GM10248 (cell line): ENCODE data around the gene PI16.

Source experiments
- CTCF ChIA-PET: fragments of 300-600 bp; sonication (Branson Sonifier 250); formaldehyde crosslinking; extraction: SDS; loops from one replicate; lab custom pipeline; 2021; ENCODE audit warnings: antibody characterized with exemption; lab: Yijun Ruan, JAX
- POLR2A ChIA-PET: fragments of 350-650 bp; sonication (Branson Sonifier 250); formaldehyde crosslinking; extraction: SDS; loops from one replicate; lab custom pipeline; 2020; ENCODE audit warnings: antibody characterized with exemption; lab: Yijun Ruan, JAX
- DNase-seq: peaks from one replicate; pipeline ENCODE4 v3.0.0; 2012; ENCODE audit errors: extremely low spot score
- CTCF ChIP-seq: IDR thresholded peaks from 2 replicates; pipeline ENCODE4 v1.5.1; 2012; ENCODE audit warnings: mild to moderate bottlenecking, low read depth; ENCODE audit errors: extremely low read depth, missing control alignments, control extremely low read depth

The PI16 gene

GRCh38 chr6:36955136-36955535 is 598 bp downstream of the PI16 start:
- TF ChIP-seq CTCF, result no peak
- CTCF ChIA-PET, result interaction anchor here (1.4 to 4.1 kb wide), 8 partner anchors 8 to 255 kb away, joined by 3 to 15 read pairs (median 6); no protein-coding TSS in a partner anchor
- POLR2A ChIA-PET, result no interaction called here
- no peak for DNase-seq

- no peak for DNase-seq
- ChIA-PET CTCF (interaction anchor here (1.2 to 4.1 kb wide), 10 partner anchors 10 to 254 kb away, joined by 3 to 15 read pairs (median 4); no protein-coding TSS in a partner anchor), POLR2A (no interaction called here)
- TF ChIP-seq CTCF, result no peak
Observed at GRCh38 chr6:36955671-36956445, 1.3 kb downstream of the PI16 start.

- DNase-seq, result no peak
- TF ChIP-seq CTCF, result no peak
- ChIA-PET POLR2A (no interaction called here), CTCF (interaction anchor here (1.0 to 4.1 kb wide), 9 partner anchors 9 to 253 kb away, joined by 3 to 15 read pairs (median 4); no protein-coding TSS in a partner anchor)
Observed at GRCh38 chr6:36956446-36956820, 1.9 kb downstream of the PI16 start.

- CTCF ChIA-PET, result interaction anchor here (4.1 kb wide), 1 partner anchor 8 kb away, joined by 15 read pairs; no protein-coding TSS in a partner anchor
- POLR2A ChIA-PET, result no interaction called here
- DNase-seq, result no peak
- TF ChIP-seq CTCF, result no peak
Observed at GRCh38 chr6:36957773-36958271, 3.3 kb downstream of the PI16 start.

GRCh38 chr6:36958775-36959554 is 4.4 kb downstream of the PI16 start:
- POLR2A ChIA-PET, result no interaction called here
- TF ChIP-seq CTCF, result no peak

GRCh38 chr6:36959555-36960250 is 5.2 kb downstream of the PI16 start:
- ChIA-PET CTCF (no interaction called here), POLR2A (interaction anchor here (0.7 kb wide), 1 partner anchor 11 kb away, joined by 3 read pairs; no protein-coding TSS in a partner anchor)
- no peak for DNase-seq

More at GRCh38 chr6:36958775-36959554, 4.4 kb downstream of the PI16 start:
- CTCF ChIA-PET, result no interaction called here
- DNase-seq, result no peak

More at GRCh38 chr6:36959555-36960250, 5.2 kb downstream of the PI16 start:
- no peak for TF ChIP-seq CTCF
